HL-60 (cell line): Measurements from ENCODE around the gene KRT86.

Source experiments
- GABPA ChIP-seq: IDR thresholded peaks from 2 replicates; pipeline ENCODE4 v1.6.1; 2012; ENCODE audit warnings: low read depth
- POLR2AphosphoS5 ChIP-seq: IDR thresholded peaks from 2 replicates; pipeline ENCODE4 v1.6.1; 2012; ENCODE audit warnings: low read depth
- SPI1 ChIP-seq: IDR thresholded peaks from 2 replicates; pipeline ENCODE4 v1.6.1; 2012; ENCODE audit warnings: low read depth, mild to moderate bottlenecking, borderline replicate concordance
- TF ChIP-seq, protein P1 (sequence below): IDR thresholded peaks from one replicate; pipeline ENCODE4 v1.5.1; 2011; ENCODE audit warnings: low read length, control low read depth, inconsistent platforms; ENCODE audit not compliant: insufficient read depth
- TF ChIP-seq, protein P2 (sequence below): IDR thresholded peaks from 2 replicates; pipeline ENCODE4 v1.6.1; 2012; ENCODE audit warnings: low read depth; ENCODE audit not compliant: insufficient replicate concordance

DNA sequence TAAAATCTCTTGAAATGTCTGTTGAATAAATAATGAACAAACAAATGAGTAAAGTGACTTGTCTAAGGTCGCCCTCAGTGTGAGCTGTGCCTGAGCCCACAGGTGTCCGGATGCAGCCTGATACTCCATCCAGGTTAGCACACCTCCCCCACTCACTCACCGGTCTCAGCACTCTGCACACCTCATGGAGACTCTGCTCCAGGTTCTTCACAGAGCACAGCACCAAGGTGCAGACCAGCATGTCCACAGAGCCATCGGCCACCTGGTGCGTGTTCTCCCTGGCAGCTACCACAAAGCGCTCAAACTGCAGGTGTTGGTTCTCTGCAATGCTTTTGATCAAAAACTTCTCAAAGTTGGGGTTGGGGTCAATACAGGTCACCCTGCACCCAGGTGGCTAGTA lies 45.5 kb upstream of the KRT86 start:
- TF ChIP-seq POLR2AphosphoS5, result no peak
- TF ChIP-seq, protein P1, sequence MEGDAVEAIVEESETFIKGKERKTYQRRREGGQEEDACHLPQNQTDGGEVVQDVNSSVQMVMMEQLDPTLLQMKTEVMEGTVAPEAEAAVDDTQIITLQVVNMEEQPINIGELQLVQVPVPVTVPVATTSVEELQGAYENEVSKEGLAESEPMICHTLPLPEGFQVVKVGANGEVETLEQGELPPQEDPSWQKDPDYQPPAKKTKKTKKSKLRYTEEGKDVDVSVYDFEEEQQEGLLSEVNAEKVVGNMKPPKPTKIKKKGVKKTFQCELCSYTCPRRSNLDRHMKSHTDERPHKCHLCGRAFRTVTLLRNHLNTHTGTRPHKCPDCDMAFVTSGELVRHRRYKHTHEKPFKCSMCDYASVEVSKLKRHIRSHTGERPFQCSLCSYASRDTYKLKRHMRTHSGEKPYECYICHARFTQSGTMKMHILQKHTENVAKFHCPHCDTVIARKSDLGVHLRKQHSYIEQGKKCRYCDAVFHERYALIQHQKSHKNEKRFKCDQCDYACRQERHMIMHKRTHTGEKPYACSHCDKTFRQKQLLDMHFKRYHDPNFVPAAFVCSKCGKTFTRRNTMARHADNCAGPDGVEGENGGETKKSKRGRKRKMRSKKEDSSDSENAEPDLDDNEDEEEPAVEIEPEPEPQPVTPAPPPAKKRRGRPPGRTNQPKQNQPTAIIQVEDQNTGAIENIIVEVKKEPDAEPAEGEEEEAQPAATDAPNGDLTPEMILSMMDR, result no peak
- TF ChIP-seq, protein P2, sequence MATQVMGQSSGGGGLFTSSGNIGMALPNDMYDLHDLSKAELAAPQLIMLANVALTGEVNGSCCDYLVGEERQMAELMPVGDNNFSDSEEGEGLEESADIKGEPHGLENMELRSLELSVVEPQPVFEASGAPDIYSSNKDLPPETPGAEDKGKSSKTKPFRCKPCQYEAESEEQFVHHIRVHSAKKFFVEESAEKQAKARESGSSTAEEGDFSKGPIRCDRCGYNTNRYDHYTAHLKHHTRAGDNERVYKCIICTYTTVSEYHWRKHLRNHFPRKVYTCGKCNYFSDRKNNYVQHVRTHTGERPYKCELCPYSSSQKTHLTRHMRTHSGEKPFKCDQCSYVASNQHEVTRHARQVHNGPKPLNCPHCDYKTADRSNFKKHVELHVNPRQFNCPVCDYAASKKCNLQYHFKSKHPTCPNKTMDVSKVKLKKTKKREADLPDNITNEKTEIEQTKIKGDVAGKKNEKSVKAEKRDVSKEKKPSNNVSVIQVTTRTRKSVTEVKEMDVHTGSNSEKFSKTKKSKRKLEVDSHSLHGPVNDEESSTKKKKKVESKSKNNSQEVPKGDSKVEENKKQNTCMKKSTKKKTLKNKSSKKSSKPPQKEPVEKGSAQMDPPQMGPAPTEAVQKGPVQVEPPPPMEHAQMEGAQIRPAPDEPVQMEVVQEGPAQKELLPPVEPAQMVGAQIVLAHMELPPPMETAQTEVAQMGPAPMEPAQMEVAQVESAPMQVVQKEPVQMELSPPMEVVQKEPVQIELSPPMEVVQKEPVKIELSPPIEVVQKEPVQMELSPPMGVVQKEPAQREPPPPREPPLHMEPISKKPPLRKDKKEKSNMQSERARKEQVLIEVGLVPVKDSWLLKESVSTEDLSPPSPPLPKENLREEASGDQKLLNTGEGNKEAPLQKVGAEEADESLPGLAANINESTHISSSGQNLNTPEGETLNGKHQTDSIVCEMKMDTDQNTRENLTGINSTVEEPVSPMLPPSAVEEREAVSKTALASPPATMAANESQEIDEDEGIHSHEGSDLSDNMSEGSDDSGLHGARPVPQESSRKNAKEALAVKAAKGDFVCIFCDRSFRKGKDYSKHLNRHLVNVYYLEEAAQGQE, result no peak
- no peak for TF ChIP-seq GABPA
- TF ChIP-seq SPI1, result no peak
